ENCODE results near the gene AK2. TPM values are rescaled to one million over a fixed set of nuclear protein-coding genes. Genes with fewer than 3 reads are reported as not detected.
"Not testable (repeated sequence)": the region's sequence is repeated elsewhere in the genome, so short reads cannot be mapped to it uniquely, and the experiment has no call there.

Gene AK2
- total and polyA plus RNA-seq, 4 donors, result 34.2 to 181 (median 115) TPM

- no peak for TF ChIP-seq HNF4A (conservative IDR thresholded peaks at IDR 0.05)
- no peak for TF ChIP-seq FOXA1 (IDR thresholded peaks at IDR 0.05)
- no peak for TF ChIP-seq TAF1 (conservative IDR thresholded peaks at IDR 0.05)
- TF ChIP-seq YY1 (IDR thresholded peaks at IDR 0.05), result no peak
- no peak for TF ChIP-seq NR2F2 (IDR thresholded peaks at IDR 0.05)
- TF ChIP-seq EGR1 (IDR thresholded peaks at IDR 0.05; ENCODE audit: low read depth in 2 of 2), result no peak
- no peak overlapping the region for H3K4me3 ChIP-seq (ENCODE audit: low read depth in 1 of 3, low read length in 3 of 3)
- WGBS, result 94% methylated on average over 4 of the region's 4 CpGs
- no peak overlapping the region for H3K27ac ChIP-seq (ENCODE audit: low read depth in 1 of 2, low read length in 2 of 2)
- H3K9ac ChIP-seq (ENCODE audit: low read depth in 1 of 2, low read length in 2 of 2), result no peak overlapping the region
- no peak for DNase-seq (ENCODE audit: low spot score)
- peaks cover 0 to 2% (median 0%) of the 10 kb centered on the region in 4 donors for H3K4me1 ChIP-seq (ENCODE audit: control insufficient read depth in 4 of 4, insufficient read depth in 4 of 4, low read length in 3 of 4)
- no peaks in the 10 kb centered on the region for H3K36me3 ChIP-seq (ENCODE audit: control insufficient read depth in 4 of 4, insufficient read depth in 3 of 4, low read depth in 1 of 4, low read length in 3 of 4)
- H3K9me3 ChIP-seq (ENCODE audit: control insufficient read depth in 4 of 4, low read length in 3 of 4), result no peaks in the 10 kb centered on the region
- no peaks in the 10 kb centered on the region for H3K27me3 ChIP-seq (ENCODE audit: control insufficient read depth in 4 of 4, insufficient read depth in 4 of 4, low read length in 3 of 4)
Observed at GRCh38 chr1:32978854-32979253, 57.8 kb downstream of the AK2 start.

- no peak overlapping the region for H3K9ac ChIP-seq (ENCODE audit: low read depth in 1 of 2, low read length in 2 of 2)
- H3K9me3 ChIP-seq (ENCODE audit: control insufficient read depth in 4 of 4, low read length in 3 of 4), result no peaks in the 10 kb centered on the region
- TF ChIP-seq JUND (IDR thresholded peaks at IDR 0.05) (no peak), TAF1 (conservative IDR thresholded peaks at IDR 0.05) (no peak), RAD21 (IDR thresholded peaks at IDR 0.05) (no peak), HNF4A (conservative IDR thresholded peaks at IDR 0.05) (no peak), MAX (IDR thresholded peaks at IDR 0.05) (no peak), NR2F2 (IDR thresholded peaks at IDR 0.05) (no peak), SP1 (IDR thresholded peaks at IDR 0.05) (no peak), FOXA2 (IDR thresholded peaks at IDR 0.05) (no peak), EGR1 (IDR thresholded peaks at IDR 0.05; ENCODE audit: low read depth in 2 of 2) (no peak), ATF3 (IDR thresholded peaks at IDR 0.05) (no peak)
- H3K27me3 ChIP-seq (ENCODE audit: control insufficient read depth in 4 of 4, insufficient read depth in 4 of 4, low read length in 3 of 4), result no peaks in the 10 kb centered on the region
- H3K36me3 ChIP-seq (ENCODE audit: control insufficient read depth in 4 of 4, insufficient read depth in 3 of 4, low read depth in 1 of 4, low read length in 3 of 4), result no peaks in the 10 kb centered on the region
- 88% methylated on average over 4 of the region's 4 CpGs for WGBS
- no peak overlapping the region for H3K27ac ChIP-seq (ENCODE audit: low read depth in 1 of 2, low read length in 2 of 2)
- DNase-seq (ENCODE audit: low spot score), result no peak
- H3K4me3 ChIP-seq (ENCODE audit: low read depth in 1 of 3, low read length in 3 of 3), result no peak overlapping the region
- peaks cover 2 to 6% (median 6%) of the 10 kb centered on the region in 4 donors for H3K4me1 ChIP-seq (ENCODE audit: control insufficient read depth in 4 of 4, insufficient read depth in 4 of 4, low read length in 3 of 4)
Observed at GRCh38 chr1:32977546-32978087, 59.1 kb downstream of the AK2 start.

- H3K9ac ChIP-seq (ENCODE audit: low read depth in 1 of 2, low read length in 2 of 2); H3K36me3 ChIP-seq (ENCODE audit: control insufficient read depth in 4 of 4, insufficient read depth in 3 of 4, low read depth in 1 of 4, low read length in 3 of 4); H3K27ac ChIP-seq (ENCODE audit: low read depth in 1 of 2, low read length in 2 of 2); H3K27me3 ChIP-seq (ENCODE audit: control insufficient read depth in 4 of 4, insufficient read depth in 4 of 4, low read length in 3 of 4); H3K4me3 ChIP-seq (ENCODE audit: low read depth in 1 of 3, low read length in 3 of 3); H3K4me1 ChIP-seq (ENCODE audit: control insufficient read depth in 4 of 4, insufficient read depth in 4 of 4, low read length in 3 of 4); H3K9me3 ChIP-seq (ENCODE audit: control insufficient read depth in 4 of 4, low read length in 3 of 4); DNase-seq (ENCODE audit: low spot score): not testable (repeated sequence)
- WGBS, result 92% methylated on average over 23 of the region's 30 CpGs
Observed at GRCh38 chr1:32975055-32975454, 61.6 kb downstream of the AK2 start.

GRCh38 chr1:32973458-32973857 lies 63.2 kb downstream of the AK2 start:
- not testable (repeated sequence) for H3K4me1 ChIP-seq (ENCODE audit: control insufficient read depth in 4 of 4, insufficient read depth in 4 of 4, low read length in 3 of 4); H3K9ac ChIP-seq (ENCODE audit: low read depth in 1 of 2, low read length in 2 of 2); H3K27me3 ChIP-seq (ENCODE audit: control insufficient read depth in 4 of 4, insufficient read depth in 4 of 4, low read length in 3 of 4); H3K27ac ChIP-seq (ENCODE audit: low read depth in 1 of 2, low read length in 2 of 2); H3K36me3 ChIP-seq (ENCODE audit: control insufficient read depth in 4 of 4, insufficient read depth in 3 of 4, low read depth in 1 of 4, low read length in 3 of 4); DNase-seq (ENCODE audit: low spot score); H3K9me3 ChIP-seq (ENCODE audit: control insufficient read depth in 4 of 4, low read length in 3 of 4)
- peak overlapping the region in 1 of 3 donors; percentile 57 for H3K4me3 ChIP-seq (ENCODE audit: low read depth in 1 of 3, low read length in 3 of 3)
- 37% methylated on average over 4 of the region's 6 CpGs for WGBS
